K562 (cell line): ENCODE results near the gene GPN1. TPM values are rescaled to one million over a fixed set of nuclear protein-coding genes. Genes with fewer than 3 reads are reported as not detected.

Experiments used
- ATAC-seq: fragments of 200-7000 bp; cut with Tn5 transposase; 3 replicates; pipeline ENCODE4 v1.9.1; 2020; ENCODE audit warnings: moderate library complexity
- BruUV-seq: library from RNA; stranded (reverse); fragments of 400-500 nt; replicated peaks from 2 replicates; lab custom pipeline; 2021; lab: Mats Ljungman, UMichigan
- CTCF ChIA-PET: fragments of 300-600 bp; formaldehyde crosslinking; extraction: SDS; loops from one replicate; lab custom pipeline; 2021; ENCODE audit warnings: low intra/inter-chr PET ratio; lab: Yijun Ruan, JAX
- POLR2A ChIA-PET: fragments of 300-600, 350-650 bp; sonication (Branson Sonifier 250); formaldehyde crosslinking; extraction: SDS; loops from one replicate; lab custom pipeline; 2021; ENCODE audit warnings: antibody characterized with exemption, inconsistent platforms; lab: Yijun Ruan, JAX
- DNase-seq, 4 experiments: peaks; one replicate each; pipeline versions ENCODE4 v3.0.0 to v3.0.0-alpha.2; 2011 to 2018; ENCODE audit warnings: low spot score in 3 of 4, mixed read lengths in 3 of 4; ENCODE audit errors: extremely low read depth in 1 of 4
- FAIRE-seq: peaks from 2 replicates; lab custom pipeline; 2011; peaks lifted over from hg19 to GRCh38; lab: Jason Lieb, UNC
- H2AFZ ChIP-seq: 2 replicates; pipeline ENCODE4 v1.6.0; 2011; ENCODE audit warnings: low read depth, low read length, control low read depth, inconsistent platforms
- H3K27ac ChIP-seq: fragments of 200-600 bp; 3 replicates; pipeline ENCODE4 v1.8.0; 2011; ENCODE audit warnings: low read depth, mild to moderate bottlenecking, control low read depth, inconsistent platforms, low read length, moderate library complexity, mixed read lengths; ENCODE audit errors: extremely low read depth
- H3K27me3 ChIP-seq, 2 experiments: fragments of 300-600 bp in 1 of 2; 2 replicates in 1 of 2; 3 replicates in 1 of 2; pipeline versions ENCODE4 v1.6.0 to v1.8.0; 2011; ENCODE audit warnings: inconsistent platforms in 2 of 2, low read length in 2 of 2, mild to moderate bottlenecking in 1 of 2, mixed read lengths in 1 of 2, moderate library complexity in 1 of 2; ENCODE audit not compliant: control insufficient read depth in 2 of 2, insufficient read depth in 2 of 2
- H3K36me3 ChIP-seq: fragments of 300-600 bp; 3 replicates; pipeline ENCODE4 v1.8.0; 2011; ENCODE audit warnings: mild to moderate bottlenecking, low read length, inconsistent platforms; ENCODE audit not compliant: control insufficient read depth, insufficient read depth
- H3K4me1 ChIP-seq, 2 experiments: fragments of 200-600 bp in 1 of 2; replicated peaks in 1 of 2; 2 replicates in 1 of 2; 3 replicates in 1 of 2; pipeline versions ENCODE4 v1.5.1 to v1.8.0; 2011; ENCODE audit warnings: inconsistent platforms in 2 of 2, low read length in 2 of 2, mild to moderate bottlenecking in 1 of 2, mixed read lengths in 1 of 2, moderate library complexity in 1 of 2; ENCODE audit not compliant: control insufficient read depth in 2 of 2, insufficient read depth in 2 of 2
- H3K4me2 ChIP-seq: 2 replicates; pipeline ENCODE4 v1.6.1; 2011; ENCODE audit warnings: low read length, control low read depth, inconsistent platforms, mixed read lengths; ENCODE audit not compliant: insufficient read depth
- H3K4me3 ChIP-seq: fragments of 200-600 bp; sonication (generic), shearing (Covaris generic); 2 replicates; pipeline ENCODE4 v1.5.1; 2016; ENCODE audit warnings: control low read depth, inconsistent platforms
- H3K79me2 ChIP-seq: fragments of 200-600 bp; 3 replicates; pipeline ENCODE4 v1.8.0; 2011; ENCODE audit warnings: low read length, inconsistent platforms; ENCODE audit not compliant: control insufficient read depth, insufficient read depth
- H3K9ac ChIP-seq, 2 experiments: 2 replicates each; pipeline versions ENCODE4 v1.6.0 to v1.6.1; 2011; ENCODE audit warnings: low read depth in 2 of 2, low read length in 2 of 2, control low read depth in 1 of 2, inconsistent platforms in 1 of 2, mild to moderate bottlenecking in 1 of 2, mixed read lengths in 1 of 2; ENCODE audit not compliant: insufficient read depth in 1 of 2
- H3K9me1 ChIP-seq: one replicate; pipeline ENCODE4 v1.6.0; 2011; ENCODE audit warnings: inconsistent platforms, mild to moderate bottlenecking, low read length, moderate library complexity; ENCODE audit not compliant: control insufficient read depth, insufficient read depth
- H3K9me3 ChIP-seq: replicated peaks from 2 replicates; pipeline ENCODE4 v1.5.1; 2011; ENCODE audit warnings: low read depth, low read length, inconsistent platforms; ENCODE audit not compliant: control insufficient read depth, insufficient read depth
- H4K20me1 ChIP-seq: replicated peaks from 2 replicates; pipeline ENCODE4 v1.6.1; 2011; ENCODE audit warnings: low read length, inconsistent platforms, mixed read lengths; ENCODE audit not compliant: control insufficient read depth, insufficient read depth
- WGBS: fragments of 100-300 bp; shearing (Covaris generic); methylation state at CpG from one replicate; pipeline ENCODE4 v1.1.6; 2016; ENCODE audit warnings: low coverage, mixed read lengths; ENCODE audit not compliant: insufficient coverage; ENCODE audit errors: missing lambda C conversion rate; 5-methylcytosine and 5-hydroxymethylcytosine counted together
- in situ Hi-C: fragments of 300-500 bp; cut with MboI; formaldehyde crosslinking; loops from 4 replicates; pipeline ENCODE4 v1.15.0; 2018; ENCODE audit warnings: inconsistent platforms, mixed read lengths
- intact Hi-C: fragments of 100-400 bp; cut with micrococcal nuclease; formaldehyde crosslinking; loops from 2 replicates; pipeline ENCODE4 v1.14.2; 2022
- polyA plus RNA-seq, 8 experiments: library from polyadenylated mRNA; depleted of rRNA in 4 of 8; stranded (reverse) in 5 of 8; unstranded in 3 of 8; fragments of >200 nt; fragmentation: Nextera tagmentation in 2 of 8; fragmentation: Illumina TruSeq in 1 of 8; extraction: Ambion mirVana in 2 of 8; extraction: Trizol in 1 of 8; gene quantifications; 2 replicates each; pipeline versions ENCODE4 v1.2.1 to v1.2.3, GENCODE V29; 2011 to 2014; ENCODE audit warnings: inconsistent platforms in 1 of 8, missing spikeins in 1 of 8
- total RNA-seq, 7 experiments: library from RNA; depleted of rRNA in 6 of 7; stranded (reverse); fragments of >200 nt in 6 of 7; fragmentation: Illumina TruSeq in 2 of 7; extraction: Trizol in 2 of 7; gene quantifications; 2 replicates each; pipeline versions ENCODE4 v1.2.1 to v1.2.3, GENCODE V29; 2011 to 2021; ENCODE audit warnings: low replicate concordance in 1 of 7
- TF ChIP-seq, protein P1 (sequence below): fragments of 450-650 bp; conservative IDR thresholded peaks from 2 replicates; pipeline ENCODE4 v1.6.1; 2016; ENCODE audit warnings: missing genetic modification characterization, low read depth, mild to moderate bottlenecking, control low read depth, missing compliant biosample characterization
- TF ChIP-seq, protein P2 (sequence below): IDR thresholded peaks from 2 replicates; pipeline ENCODE4 v1.6.1; 2016; ENCODE audit warnings: missing genetic modification characterization, missing compliant biosample characterization
- TF ChIP-seq, protein P3 (sequence below): IDR thresholded peaks from 2 replicates; pipeline ENCODE4 v1.6.1; 2011; ENCODE audit not compliant: insufficient read length; ENCODE audit errors: extremely low read depth
- TF ChIP-seq, protein P4 (sequence below): sonication (generic); formaldehyde crosslinking; IDR thresholded peaks from 2 replicates; pipeline ENCODE4 v1.8.1; 2023; ENCODE audit warnings: mild to moderate bottlenecking, missing genetic modification reagents

Gene GPN1
- total and polyA plus RNA-seq, 9 of the 15 experiments (the other 6 are each of a cell fraction or from before 2014, with no cell fraction given): 23.4 to 171 (median 48.2) TPM

DNA sequence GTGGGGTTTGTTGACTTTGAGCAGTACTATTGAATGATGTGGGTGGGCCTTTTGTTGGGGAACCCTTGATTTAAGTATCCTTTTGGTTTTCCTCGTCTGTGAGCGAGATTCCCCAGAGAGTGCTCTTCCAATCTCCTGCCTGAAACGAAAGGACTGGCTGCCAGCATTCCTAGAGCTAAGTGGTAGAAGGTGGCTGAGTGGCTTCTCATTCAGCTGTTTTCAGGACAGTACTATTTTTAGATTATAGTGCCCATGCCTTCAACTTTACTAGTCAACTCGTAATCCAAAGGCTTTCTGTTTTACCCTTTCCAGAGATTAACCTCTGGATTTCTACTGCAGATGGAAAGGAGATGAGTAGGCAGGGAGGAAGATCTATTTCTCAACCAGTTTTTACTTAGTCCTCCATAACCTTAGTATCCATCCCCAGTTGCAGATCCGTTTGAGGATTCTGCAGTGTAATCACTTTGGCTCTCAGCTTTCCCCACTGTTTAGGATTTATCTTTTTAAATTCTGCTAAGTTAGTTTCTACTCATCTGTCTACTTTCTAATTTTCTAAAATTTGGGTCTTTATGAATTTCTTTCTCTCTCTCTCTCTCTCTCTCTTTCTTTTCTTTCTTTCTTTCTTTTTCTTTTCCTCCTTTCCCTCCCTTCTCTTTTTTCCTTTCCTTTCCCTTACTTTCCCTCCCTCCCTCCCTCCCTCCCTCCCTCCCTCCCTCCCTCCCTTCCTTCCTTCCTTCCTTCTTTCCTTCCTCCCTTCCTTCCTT lies 44.1 kb downstream of the GPN1 start:
- no peak overlapping the region for H2AFZ ChIP-seq
- H3K9me3 ChIP-seq: no peaks in the 10 kb centered on the region
- no peak overlapping the region for H3K4me2 ChIP-seq
- WGBS: 63% methylated on average over 5 of the region's 5 CpGs
- peaks cover 67% of the 10 kb centered on the region for H3K36me3 ChIP-seq
- no peak overlapping the region for H3K9ac ChIP-seq
- ChIA-PET POLR2A (interaction anchor here (1.2 kb wide), 1 partner anchor 263 kb away, joined by 3 read pairs; the partner anchor contains the start of gene PPM1G), CTCF (no interaction called here)
- no peaks in the 10 kb centered on the region for H3K4me1 ChIP-seq
- DNase-seq: no peak
- TSS peak; percentile 8 for BruUV-seq
- H3K79me2 ChIP-seq: no peaks in the 10 kb centered on the region
- H3K4me3 ChIP-seq: no peak overlapping the region
- H4K20me1 ChIP-seq: no peaks in the 10 kb centered on the region
- TF ChIP-seq, protein P1, sequence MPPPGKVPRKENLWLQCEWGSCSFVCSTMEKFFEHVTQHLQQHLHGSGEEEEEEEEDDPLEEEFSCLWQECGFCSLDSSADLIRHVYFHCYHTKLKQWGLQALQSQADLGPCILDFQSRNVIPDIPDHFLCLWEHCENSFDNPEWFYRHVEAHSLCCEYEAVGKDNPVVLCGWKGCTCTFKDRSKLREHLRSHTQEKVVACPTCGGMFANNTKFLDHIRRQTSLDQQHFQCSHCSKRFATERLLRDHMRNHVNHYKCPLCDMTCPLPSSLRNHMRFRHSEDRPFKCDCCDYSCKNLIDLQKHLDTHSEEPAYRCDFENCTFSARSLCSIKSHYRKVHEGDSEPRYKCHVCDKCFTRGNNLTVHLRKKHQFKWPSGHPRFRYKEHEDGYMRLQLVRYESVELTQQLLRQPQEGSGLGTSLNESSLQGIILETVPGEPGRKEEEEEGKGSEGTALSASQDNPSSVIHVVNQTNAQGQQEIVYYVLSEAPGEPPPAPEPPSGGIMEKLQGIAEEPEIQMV (tag): peak; percentile 71; the same call in 1 of the 2 replicates
- TF ChIP-seq, protein P2, sequence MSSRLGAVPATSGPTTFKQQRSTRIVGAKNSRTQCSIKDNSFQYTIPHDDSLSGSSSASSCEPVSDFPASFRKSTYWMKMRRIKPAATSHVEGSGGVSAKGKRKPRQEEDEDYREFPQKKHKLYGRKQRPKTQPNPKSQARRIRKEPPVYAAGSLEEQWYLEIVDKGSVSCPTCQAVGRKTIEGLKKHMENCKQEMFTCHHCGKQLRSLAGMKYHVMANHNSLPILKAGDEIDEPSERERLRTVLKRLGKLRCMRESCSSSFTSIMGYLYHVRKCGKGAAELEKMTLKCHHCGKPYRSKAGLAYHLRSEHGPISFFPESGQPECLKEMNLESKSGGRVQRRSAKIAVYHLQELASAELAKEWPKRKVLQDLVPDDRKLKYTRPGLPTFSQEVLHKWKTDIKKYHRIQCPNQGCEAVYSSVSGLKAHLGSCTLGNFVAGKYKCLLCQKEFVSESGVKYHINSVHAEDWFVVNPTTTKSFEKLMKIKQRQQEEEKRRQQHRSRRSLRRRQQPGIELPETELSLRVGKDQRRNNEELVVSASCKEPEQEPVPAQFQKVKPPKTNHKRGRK (tag): peak; percentile 87
- TF ChIP-seq, protein P3, sequence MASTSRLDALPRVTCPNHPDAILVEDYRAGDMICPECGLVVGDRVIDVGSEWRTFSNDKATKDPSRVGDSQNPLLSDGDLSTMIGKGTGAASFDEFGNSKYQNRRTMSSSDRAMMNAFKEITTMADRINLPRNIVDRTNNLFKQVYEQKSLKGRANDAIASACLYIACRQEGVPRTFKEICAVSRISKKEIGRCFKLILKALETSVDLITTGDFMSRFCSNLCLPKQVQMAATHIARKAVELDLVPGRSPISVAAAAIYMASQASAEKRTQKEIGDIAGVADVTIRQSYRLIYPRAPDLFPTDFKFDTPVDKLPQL: no peak
- TF ChIP-seq, protein P4, sequence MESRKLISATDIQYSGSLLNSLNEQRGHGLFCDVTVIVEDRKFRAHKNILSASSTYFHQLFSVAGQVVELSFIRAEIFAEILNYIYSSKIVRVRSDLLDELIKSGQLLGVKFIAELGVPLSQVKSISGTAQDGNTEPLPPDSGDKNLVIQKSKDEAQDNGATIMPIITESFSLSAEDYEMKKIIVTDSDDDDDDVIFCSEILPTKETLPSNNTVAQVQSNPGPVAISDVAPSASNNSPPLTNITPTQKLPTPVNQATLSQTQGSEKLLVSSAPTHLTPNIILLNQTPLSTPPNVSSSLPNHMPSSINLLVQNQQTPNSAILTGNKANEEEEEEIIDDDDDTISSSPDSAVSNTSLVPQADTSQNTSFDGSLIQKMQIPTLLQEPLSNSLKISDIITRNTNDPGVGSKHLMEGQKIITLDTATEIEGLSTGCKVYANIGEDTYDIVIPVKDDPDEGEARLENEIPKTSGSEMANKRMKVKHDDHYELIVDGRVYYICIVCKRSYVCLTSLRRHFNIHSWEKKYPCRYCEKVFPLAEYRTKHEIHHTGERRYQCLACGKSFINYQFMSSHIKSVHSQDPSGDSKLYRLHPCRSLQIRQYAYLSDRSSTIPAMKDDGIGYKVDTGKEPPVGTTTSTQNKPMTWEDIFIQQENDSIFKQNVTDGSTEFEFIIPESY (CRISPR knock-in tag): no peak
- H3K9me1 ChIP-seq: no peaks in the 10 kb centered on the region
- FAIRE-seq: no peak
- no peak for ATAC-seq
- H3K27me3 ChIP-seq: no peaks in the 10 kb centered on the region
- in situ Hi-C loops: no loop called here
- intact Hi-C loops: no loop called here
- no peak overlapping the region for H3K27ac ChIP-seq
